GM10248 (cell line): ENCODE data around the gene C18orf32.

ENCODE experiments used
- CTCF ChIA-PET: fragments of 300-600 bp; sonication (Branson Sonifier 250); formaldehyde crosslinking; extraction: SDS; loops from one replicate; lab custom pipeline; 2021; ENCODE audit warnings: antibody characterized with exemption; lab: Yijun Ruan, JAX
- POLR2A ChIA-PET: fragments of 350-650 bp; sonication (Branson Sonifier 250); formaldehyde crosslinking; extraction: SDS; loops from one replicate; lab custom pipeline; 2020; ENCODE audit warnings: antibody characterized with exemption; lab: Yijun Ruan, JAX
- DNase-seq: peaks from one replicate; pipeline ENCODE4 v3.0.0; 2012; ENCODE audit errors: extremely low spot score
- CTCF ChIP-seq: IDR thresholded peaks from 2 replicates; pipeline ENCODE4 v1.5.1; 2012; ENCODE audit warnings: mild to moderate bottlenecking, low read depth; ENCODE audit errors: extremely low read depth, missing control alignments, control extremely low read depth

C18orf32 gene

DNA sequence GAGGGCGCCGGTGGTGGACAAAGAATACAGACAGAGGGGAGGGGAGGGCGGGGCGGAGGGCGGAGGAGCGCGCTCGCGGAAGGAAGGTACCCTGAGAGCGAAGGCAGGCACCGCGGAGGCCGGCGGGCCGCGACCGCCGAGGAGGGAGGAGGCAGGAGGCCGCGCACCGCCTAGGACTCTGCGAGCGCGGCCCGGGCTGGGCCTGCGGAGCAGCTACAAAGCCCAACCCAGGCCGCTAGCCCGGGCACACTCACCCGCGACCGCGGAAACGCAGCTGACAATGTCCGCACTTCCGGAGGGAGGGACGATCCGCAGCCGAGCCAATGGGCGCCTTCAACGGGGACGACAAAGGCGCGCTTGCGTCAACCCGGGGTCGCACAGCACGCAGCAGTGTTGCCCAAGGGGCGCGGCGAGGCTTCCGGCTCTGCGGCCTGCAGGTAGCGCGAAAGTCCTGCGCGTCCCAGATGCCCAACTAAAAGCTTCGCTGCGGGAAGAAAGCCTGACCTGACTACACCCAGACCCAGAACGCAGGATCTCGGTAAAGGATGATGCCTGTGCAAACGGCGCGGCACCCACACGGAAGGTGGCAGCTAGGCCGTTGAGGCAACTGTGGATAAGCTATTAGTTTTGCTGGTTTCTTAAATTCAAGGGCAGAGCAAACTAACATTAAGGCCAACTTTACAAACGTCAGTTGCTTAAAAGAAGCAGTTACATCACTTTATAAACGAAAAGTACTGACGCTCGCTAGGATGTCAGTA is at the start of gene C18orf32:
Gene C18orf32, minus strand, starts transcription at position 282 of the 758 bp plus-strand sequence. CDS start 3,486 bp downstream, outside the sequence.
- CTCF ChIA-PET = interaction anchor here (1.0 to 1.8 kb wide), 4 partner anchors 9 to 781 kb away, joined by 3 to 9 read pairs (median 4); no protein-coding TSS in a partner anchor
- TF ChIP-seq CTCF = no peak
- POLR2A ChIA-PET = interaction anchor here (0.5 to 2.7 kb wide), 8 partner anchors 10 to 804 kb away, joined by 3 to 16 read pairs (median 5); partner anchors contain the start of gene DYM
- peak; percentile 92 for DNase-seq

GRCh38 chr18:49534846-49535601 is 48.0 kb upstream of the C18orf32 start:
- no peak for TF ChIP-seq CTCF
- CTCF ChIA-PET = interaction anchor here (1.5 kb wide), 1 partner anchor 16 kb away, joined by 3 read pairs; no protein-coding TSS in a partner anchor
- POLR2A ChIA-PET = no interaction called here
- DNase-seq = no peak

- TF ChIP-seq CTCF = no peak
- DNase-seq = no peak
- POLR2A ChIA-PET = no interaction called here
- CTCF ChIA-PET = interaction anchor here (1.4 to 1.5 kb wide), 2 partner anchors 9 to 21 kb away, joined by 4 to 6 read pairs; no protein-coding TSS in a partner anchor
These were observed 44.7 kb upstream of the C18orf32 start for GRCh38 chr18:49531678-49532153.

- no peak for DNase-seq
- TF ChIP-seq CTCF = no peak
- ChIA-PET CTCF (no interaction called here), POLR2A (no interaction called here)
These were observed 42.6 kb upstream of the C18orf32 start for GRCh38 chr18:49529596-49529995.

DNA sequence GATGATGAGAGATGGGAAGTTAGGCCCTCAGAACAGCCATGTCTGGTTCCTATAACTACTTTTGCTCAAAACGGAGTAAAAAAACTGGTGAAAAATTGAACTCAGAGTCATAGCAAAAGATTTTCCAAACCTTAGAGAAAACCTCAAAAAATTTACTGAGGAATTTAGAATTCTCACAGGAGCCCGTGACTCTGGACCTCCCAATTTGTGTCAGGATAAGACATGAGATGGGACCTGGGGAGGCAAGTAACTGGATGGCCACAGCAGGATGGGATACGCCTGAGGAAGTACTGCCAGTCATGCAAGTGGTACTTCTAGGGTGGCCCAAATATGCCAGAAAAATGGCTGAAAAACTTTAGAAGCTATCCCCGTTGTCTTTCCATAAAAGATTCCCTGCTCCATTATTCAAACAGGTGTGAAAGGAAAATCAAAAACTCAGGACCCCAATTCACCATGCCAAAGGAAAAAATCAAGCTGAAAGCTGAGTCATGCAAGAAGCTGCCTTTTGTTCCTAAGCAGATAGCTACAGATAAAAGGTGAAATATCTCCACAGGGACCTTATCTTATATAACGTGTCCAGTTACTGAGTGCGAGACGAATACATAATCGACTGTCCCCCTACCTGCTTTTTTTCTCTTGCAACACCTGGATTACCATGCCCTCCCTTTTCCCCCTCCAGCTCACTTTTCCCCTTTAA is 40.7 kb upstream of the C18orf32 start:
- no peak for TF ChIP-seq CTCF
- ChIA-PET POLR2A (no interaction called here), CTCF (no interaction called here)
- DNase-seq = no peak

DNA sequence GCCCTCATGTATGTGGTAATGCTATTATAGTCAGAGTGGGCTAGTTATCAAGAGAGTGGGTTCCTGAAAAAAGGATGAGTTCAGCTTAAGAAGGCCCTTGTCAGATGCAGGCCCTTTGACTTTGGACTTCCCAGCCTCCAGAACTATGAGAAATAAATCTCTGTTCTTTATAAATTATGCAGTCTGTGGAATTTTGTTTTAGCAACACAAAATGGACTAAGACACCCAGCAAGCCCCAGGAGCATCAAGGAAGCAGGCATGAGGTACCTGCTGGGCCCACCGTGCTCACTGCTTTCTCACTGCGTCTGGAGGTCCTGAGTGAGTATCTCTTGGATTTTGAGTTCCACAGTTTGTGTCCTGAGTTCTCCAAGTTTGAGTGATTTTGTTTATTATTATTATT is 38.9 kb upstream of the C18orf32 start:
- ChIA-PET POLR2A (no interaction called here), CTCF (interaction anchor here (2.1 kb wide), 1 partner anchor 15 kb away, joined by 8 read pairs; no protein-coding TSS in a partner anchor)
- DNase-seq = no peak
- TF ChIP-seq CTCF = no peak
